ENCODE measurements around the gene STXBP2.

STXBP2 gene

DNA sequence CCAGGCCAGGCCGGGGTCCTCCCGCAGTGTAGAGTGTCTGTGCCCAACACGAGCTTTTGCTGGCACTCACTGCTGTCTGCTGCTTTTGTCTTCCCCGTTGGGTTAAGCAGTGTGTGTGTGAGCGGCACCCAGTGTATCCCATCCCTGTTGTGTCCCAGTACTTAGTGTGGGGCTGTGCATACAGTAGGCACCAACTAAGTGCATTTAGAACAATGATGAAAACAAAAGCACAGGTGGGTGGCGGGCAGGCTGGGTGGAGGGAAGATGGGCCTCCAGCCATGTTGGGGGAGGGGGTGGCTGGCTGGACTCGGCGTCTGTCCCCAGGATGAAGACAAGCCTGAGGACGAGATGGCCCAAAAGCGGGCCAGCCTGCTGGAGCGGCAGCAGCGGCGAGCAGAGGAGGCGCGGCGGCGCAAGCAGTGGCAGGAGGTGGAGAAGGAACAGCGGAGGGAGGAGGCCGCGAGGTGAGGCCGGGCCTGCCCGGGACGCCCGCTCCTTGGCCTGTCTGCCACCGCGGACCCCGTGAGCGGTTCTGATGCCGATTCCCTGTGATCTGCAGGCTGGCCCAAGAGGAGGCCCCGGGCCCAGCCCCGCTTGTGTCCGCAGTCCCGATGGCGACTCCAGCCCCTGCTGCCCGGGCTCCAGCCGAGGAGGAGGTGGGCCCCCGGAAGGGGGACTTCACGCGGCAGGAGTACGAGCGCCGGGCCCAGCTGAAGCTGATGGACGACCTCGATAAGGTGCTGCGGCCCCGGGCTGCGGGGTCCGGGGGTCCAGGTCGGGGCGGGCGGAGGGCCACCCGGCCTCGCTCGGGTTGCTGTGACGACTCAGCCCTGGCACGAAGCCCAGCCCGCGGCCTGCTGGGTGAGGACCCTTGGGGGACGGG lies 21.8 kb upstream of the STXBP2 start:
- no peak for DNase-seq

GRCh38 chr19:7617172-7617571 lies 19.7 kb upstream of the STXBP2 start:
- no peak for DNase-seq

DNA sequence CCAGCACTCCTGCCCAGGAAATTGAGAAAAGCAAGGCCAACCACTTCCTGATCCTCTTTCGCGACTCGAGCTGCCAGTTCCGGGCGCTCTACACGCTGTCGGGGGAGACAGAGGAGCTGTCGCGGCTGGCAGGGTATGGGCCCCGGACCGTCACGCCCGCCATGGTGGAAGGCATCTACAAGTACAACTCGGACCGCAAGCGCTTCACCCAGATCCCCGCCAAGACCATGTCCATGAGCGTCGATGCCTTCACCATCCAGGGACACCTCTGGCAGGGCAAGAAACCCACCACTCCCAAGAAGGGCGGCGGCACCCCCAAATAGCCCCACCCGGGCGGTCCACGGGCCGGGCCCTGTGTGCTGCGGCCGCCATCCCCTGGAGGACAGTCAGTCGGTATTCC lies 19.2 kb upstream of the STXBP2 start:
- DNase-seq = no peak

DNA sequence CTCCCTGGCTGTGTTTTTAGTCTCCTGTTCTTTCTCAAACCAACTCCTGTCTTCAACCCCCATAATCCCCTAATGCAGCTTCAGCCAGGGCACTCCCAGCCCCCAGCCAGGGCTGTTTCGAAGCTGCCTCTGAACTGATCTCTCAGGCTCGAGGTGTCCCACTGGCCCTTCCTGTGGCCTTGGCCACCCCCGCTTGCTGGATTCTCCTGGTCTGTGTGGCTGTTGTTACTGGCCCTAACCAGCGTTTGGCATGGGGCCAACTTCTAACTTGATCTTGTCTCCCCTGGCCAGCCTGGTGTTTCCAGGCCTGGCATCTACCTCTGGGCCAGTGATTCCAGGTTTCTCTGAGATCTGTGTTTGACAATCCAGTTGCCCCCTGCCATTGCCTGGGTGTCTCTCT lies 18.6 kb upstream of the STXBP2 start:
- DNase-seq = no peak

DNA sequence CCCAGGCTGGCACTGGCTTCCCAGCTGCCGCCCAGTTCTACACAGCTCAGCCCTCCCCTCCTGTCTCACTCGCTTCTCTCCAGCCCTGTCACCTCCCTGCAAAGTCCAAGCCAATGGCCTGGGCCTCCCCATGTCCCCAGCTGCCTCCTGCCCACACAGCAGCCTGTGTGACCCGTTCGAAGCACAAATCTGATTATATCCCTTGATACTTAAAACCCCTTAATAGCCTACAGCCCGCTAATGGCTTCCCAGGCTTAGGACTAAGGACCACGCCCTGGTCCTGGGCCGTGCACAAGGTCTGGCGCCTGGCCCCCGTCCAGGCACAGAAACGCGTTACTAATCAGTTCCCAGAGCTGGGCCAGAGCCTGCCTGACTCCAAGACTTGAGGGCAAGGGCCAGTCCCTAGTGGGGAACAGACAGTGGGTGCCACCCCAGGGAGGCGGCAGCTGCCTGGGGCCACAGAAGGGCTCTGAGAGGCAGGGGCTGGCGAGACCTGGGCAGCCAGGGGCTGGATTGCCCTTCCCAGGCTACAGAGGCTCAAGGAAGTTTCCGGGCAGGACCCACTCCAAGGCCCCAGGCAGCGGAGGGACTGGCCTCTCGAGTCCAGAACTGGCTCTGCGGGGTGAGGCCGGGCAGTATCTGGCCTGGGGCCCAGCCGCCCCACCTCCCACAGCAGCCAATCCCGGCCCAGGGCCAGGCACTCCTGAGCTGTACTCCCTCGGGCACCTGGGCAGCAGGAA lies 18.0 kb upstream of the STXBP2 start:
- no peak for DNase-seq

GRCh38 chr19:7619671-7620441 lies 17.1 kb upstream of the STXBP2 start:
- DNase-seq = no peak

DNA sequence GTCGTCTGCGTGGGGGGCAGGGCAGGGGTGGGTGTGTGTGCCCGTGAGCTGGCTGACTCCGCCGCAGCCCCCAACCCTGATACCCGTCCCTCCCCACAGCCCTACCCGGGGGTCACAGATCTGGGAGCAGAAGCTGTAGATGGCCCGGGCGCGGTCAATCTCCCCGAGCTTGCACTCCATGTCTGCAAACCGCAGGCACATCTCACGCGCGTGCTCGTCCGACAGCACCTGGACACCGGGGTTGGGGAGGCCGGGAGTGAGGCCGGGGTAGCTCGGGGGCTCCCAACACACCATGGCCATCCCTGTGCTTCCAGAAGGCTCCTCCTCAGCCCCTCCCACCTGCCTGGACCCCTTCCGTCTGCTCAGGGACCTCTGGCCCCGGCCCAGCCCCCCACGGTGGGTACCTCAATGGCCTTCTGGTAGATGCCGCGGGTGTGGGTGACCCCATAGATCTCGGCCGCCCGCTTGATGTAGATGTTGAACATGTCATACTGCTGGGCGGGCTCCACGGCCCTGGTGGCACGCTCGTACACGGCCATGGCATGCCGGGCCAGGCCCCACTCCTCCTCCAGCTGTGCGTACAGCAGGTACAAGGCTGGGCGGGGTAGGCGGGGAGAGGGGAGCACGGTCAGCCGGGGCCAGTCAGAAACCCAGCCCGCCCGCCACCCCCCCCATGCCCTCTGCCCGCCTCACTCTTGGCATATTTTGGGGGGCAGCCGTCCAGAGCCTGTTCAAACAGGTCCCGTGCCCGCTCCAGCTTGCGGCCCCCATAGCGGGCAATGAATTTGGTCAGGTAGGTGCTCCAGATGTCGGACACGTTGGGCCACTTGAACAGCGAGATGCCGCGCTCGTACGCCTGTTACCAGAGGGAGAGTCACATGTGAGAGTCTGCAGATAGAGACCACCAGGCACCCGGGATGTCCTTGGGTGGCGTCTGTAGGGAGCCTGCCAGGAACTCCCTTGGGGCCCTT lies 16.2 kb upstream of the STXBP2 start:
- DNase-seq = no peak

DNA sequence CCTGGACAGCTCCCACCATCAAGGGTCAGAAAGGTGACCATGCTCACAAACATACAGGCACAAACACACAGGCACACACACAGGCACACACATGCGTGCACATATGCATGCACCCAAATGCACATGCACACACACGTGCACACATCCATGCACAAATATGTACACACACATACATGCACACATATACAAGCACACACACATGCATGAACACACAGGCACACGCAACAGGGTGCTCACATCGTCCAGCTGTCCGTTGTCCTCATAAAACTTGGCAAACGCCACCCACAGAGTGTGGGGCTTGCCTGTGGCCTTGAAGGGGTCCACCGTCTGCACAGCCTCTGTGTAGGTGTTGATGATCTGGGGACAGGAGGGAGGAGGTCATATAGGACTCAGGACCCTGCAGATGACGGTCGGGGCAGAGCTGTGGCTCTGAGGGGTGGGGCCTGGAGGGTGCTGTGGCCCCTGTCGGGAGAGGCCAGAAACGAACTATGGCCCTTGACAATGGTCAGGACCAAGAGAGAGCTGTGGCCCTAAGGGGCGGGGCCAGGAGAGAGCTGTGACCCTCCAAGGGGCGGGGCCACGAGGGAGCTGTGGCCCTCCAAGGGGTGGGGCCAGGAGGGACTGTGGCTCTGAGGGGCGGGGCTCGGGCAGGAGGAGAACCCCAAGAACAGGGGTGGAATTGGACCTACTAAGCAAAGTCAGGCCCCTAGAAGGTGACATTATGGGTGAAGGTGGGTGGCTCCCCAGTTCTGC lies 13.8 kb upstream of the STXBP2 start:
- no peak for DNase-seq

GRCh38 chr19:7623725-7624603 lies 12.9 kb upstream of the STXBP2 start:
- no peak for DNase-seq

DNA sequence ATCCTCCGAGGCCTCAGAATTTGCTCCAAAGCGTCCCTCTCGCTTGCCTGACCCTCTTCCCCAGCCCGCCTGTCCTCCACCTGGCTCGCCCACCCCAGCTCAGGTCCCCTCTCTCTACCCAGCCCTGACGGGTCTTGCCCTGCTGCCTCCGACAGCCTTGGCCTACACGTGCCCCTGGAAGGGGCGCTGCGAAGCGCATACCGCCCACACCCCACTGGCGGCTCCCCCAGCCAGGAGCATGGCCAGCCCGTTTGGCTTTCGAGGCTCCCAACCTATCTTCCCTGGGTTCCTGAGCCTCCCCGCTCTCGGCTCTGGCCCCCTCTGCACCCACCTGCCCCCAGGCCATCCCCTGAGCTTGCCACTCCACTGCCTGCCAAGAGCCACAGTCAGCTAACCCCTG lies 12.1 kb upstream of the STXBP2 start:
- DNase-seq = no peak

DNA sequence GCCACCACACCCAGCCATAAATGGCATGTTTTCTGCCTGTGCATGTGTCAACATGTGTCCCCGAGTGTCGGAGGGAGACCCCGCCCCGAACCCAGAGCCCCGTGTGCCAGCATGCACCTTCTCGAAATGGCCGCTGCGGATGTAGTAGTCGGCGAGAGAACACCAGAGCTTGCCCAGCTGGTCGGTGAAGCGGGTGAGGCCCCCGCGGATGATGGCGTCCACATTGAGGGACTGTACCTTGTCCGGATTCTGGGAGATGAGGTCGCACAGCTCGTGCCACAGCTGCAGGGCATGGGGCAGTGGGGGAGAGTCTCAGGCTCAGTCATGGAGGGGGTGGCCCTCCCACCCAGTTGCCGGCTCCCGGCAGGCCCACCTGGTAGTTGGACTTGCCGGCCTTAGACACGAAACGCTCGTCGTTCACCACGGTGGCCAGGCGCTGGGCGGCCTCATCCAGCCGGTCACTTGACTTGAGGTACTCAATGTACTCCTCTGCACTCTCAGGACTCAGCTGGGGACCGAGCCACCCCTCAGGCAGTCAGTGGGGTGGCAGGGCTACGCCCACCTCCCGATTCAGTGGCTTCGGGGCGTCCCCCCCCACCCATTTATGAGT lies 11.0 kb upstream of the STXBP2 start:
- no peak for DNase-seq

DNA sequence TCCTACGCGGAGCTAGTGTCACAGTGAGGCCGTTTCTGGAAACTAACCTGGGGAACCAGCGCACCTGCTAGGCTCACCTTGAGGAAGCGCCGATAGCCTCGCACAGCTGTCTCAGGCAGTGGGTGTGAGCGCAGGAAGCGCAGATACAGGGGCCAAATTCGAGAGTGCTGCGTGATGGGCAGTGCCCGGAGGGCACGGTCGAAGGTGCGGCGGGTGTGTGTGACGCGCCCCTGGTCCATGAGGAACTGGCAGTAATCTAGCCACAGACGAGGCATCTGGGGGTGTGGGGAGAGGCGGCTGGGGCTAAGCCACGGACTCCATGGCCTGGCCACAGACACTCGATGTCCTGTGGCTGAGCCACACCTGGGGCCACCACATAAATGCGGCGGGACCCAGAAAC lies 9.7 kb upstream of the STXBP2 start:
- DNase-seq = no peak

DNA sequence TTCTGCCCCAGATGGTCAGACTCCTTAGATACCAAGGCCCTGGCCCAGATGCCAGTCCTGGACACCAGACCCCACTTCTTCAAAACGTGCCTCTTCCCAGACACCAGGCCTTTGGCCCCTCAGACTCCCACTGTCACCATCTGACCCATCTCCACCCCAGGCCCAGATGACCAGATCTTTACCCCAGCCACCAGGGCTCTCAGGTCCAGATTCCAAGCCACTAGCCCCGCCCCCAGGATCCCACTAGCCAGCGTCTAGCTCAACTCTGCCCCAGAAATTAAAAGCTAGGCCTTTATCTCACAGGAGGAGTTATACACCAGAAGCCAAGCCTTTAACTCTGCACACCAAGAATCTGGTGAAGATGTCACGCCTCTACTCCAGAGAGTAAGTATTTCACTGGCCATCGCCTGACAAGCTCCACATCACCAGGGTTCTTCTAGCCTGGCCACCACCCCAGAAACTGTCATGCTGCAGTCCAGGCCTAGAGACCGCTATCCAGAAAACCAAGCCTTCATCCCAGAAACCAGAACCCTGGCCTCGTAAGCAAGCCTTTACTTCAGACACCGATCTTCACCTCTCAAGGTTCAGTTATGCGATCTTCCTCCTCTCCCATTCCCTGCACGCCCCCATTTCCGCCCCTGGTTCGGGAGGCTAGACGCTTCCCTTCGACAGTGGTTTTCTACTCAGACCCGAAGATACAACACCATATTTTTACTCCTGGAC lies 8.2 kb upstream of the STXBP2 start:
- DNase-seq = no peak

- peak; percentile 98 for DNase-seq
Measured at GRCh38 chr19:7629347-7630054, 7.4 kb upstream of the STXBP2 start, which contains the start of the genes PET100 and XAB2. PET100 (plus strand) TSS chr19:7629793; CDS start chr19:7629834, 41 bp downstream. XAB2 (minus strand) TSS chr19:7629545; CDS start chr19:7629527, 18 bp downstream.

DNA sequence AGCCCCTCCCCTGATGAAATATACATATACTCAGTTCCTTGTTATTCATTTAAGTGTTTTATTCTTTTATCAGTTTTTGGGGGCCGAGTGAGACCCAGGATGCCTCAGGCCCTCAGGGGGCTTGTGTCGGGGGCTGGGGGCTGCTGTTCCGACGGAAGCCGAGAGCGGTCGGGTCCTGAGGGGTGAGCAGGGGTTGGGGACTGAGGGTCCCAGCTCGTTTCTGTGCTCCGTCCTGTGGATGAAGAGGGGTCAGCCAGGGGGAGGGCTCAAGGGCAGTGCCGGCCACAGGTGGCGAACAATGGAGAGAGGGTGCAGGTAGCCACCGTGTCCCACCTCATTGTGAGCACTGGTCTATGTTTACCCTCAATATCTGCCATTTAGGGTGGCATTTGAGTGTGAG lies 5.3 kb upstream of the STXBP2 start:
- no peak for DNase-seq

DNA sequence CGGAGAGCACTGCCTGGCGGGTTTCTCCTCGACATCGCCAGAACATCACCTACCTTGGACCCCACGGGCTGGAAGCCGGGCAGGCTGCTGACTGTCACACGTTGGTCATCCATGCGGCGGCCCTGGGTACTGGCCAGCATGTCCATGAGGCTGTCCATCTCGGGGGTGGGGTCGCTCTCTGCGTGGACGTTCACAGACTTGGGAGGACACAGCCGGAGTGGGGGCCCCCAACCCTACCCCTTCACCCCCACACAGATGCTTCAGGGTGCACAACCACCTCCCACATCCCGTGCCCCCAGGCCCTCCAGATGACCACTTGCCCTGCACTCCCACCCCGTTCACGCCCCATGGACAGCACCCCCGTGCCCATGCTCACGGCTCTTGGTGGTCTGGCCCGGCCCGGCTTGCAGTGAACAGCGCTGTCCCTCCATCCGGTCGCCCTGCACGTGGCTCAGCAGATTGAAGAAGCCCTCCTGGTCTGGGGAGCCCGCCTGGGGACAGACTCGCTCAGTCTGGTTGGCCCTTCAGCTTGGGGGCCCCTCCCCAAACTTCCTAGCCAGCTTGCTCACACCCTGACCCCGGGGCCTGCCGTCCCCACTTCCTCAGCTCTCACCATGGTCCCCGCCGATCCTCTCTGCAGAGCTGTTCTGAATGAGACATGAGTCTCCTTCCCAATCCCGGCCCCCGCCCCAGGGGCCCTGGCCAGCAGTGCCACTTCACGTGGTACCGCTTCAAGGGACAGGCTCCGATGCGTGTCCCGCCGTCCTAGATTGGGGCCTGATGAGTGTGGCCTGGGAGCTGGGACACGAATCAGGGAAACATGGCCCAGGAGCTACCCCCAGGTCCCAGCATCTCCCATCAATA lies 4.3 kb upstream of the STXBP2 start:
- DNase-seq = no peak

DNA sequence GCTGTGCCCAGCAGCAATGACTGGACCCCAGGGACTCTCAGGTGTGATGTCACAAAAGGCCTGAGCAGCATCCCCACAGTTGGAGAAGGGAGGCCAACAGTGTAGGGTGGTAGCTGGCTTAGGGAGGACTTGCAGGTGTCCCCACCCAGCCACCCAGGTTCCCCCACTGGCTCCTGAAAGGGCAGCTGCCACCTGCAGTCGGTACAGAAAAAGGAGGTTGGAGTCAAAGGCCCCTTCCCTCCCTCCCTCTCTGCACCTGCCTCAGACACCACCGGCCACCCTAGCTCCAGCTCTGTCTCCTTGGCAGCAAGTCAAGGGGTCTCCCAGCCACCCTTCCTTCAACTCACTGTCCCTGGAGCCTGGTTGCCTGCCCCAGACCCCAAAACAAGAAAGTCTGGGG lies 3.2 kb upstream of the STXBP2 start, which contains the start of gene PCP2:
PCP2 (minus strand) TSS at position 22 of the 400 bp plus-strand sequence. CDS start 262 bp downstream, outside the sequence.
- no peak for DNase-seq

Measured in CD4-positive, alpha-beta T cell treated with Interleukin-15 for 1 hour (primary cell).